ENCODE data around the gene COL25A1.

Gene COL25A1

DNA sequence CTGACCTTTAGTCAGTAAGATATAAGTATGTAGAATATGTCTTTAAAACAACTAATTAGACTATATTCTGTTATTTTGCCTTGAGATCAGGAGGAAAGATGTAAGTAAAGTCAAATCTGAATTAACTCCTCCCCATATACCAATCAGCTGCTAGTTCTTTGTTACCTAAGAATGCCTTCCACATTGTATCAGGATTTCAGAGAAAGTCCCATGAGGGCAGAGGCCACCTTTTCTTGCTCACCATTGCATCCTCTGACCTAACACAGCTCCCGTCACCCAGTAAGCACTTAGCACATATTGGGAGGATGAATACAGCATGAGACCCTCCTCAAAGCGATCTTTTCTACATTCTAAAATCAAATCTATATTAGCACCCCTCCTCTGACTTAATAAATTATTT lies 87.0 kb downstream of the COL25A1 start:
- TF ChIP-seq, protein P1, sequence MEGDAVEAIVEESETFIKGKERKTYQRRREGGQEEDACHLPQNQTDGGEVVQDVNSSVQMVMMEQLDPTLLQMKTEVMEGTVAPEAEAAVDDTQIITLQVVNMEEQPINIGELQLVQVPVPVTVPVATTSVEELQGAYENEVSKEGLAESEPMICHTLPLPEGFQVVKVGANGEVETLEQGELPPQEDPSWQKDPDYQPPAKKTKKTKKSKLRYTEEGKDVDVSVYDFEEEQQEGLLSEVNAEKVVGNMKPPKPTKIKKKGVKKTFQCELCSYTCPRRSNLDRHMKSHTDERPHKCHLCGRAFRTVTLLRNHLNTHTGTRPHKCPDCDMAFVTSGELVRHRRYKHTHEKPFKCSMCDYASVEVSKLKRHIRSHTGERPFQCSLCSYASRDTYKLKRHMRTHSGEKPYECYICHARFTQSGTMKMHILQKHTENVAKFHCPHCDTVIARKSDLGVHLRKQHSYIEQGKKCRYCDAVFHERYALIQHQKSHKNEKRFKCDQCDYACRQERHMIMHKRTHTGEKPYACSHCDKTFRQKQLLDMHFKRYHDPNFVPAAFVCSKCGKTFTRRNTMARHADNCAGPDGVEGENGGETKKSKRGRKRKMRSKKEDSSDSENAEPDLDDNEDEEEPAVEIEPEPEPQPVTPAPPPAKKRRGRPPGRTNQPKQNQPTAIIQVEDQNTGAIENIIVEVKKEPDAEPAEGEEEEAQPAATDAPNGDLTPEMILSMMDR (IDR thresholded peaks at IDR 0.05) = no peak
- no peaks in the 10 kb centered on the region for H3K4me1 ChIP-seq
- no peak overlapping the region for H3K27ac ChIP-seq
- no peak overlapping the region for H3K4me3 ChIP-seq (ENCODE audit: low read depth, low read length)
- no peak overlapping the region for H3K9ac ChIP-seq
- no peaks in the 10 kb centered on the region for H3K79me2 ChIP-seq
- H3K36me3 ChIP-seq (ENCODE audit: control insufficient read depth, insufficient read depth, low read length) = no peaks in the 10 kb centered on the region
- H3K4me2 ChIP-seq (ENCODE audit: low read length) = no peak overlapping the region
- no peaks in the 10 kb centered on the region for H3K9me3 ChIP-seq (ENCODE audit: control insufficient read depth, low read length)
- H2AFZ ChIP-seq = no peak overlapping the region
- H3K27me3 ChIP-seq (ENCODE audit: control insufficient read depth, insufficient read depth, low read length) = no peaks in the 10 kb centered on the region

DNA sequence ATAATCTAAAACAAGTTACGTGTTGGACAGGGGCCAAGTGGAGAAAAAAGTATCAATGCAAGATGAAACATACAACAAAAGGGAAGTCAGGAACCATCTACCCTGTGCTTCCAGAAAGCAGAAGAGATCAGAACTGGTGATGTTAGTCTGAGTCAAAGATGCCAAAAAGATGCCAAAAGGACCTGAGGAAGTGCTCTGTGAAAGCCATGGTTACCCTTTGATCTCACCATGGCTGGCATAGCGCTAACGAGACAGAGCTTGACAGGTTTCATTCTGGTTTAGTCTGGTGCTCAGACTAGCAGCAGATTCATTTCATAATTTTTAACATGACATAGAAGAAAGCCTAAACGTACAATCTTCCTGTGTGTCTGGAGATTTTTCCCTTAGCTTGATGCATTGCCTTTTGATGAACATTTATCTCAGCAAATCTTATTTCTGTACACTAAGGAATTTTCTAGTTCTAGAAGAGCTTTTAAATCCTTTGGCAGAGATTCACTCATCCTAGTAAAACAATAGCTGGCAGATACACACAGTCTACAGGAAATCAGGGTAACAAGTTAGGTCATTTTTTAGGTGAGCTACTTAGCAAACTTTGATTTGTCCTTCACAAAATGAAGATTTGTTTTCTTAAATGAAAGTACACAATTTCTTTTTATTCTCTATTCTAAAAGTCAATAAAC lies 87.7 kb downstream of the COL25A1 start:
- H3K4me1 ChIP-seq = no peaks in the 10 kb centered on the region
- no peaks in the 10 kb centered on the region for H3K27me3 ChIP-seq (ENCODE audit: control insufficient read depth, insufficient read depth, low read length)
- no peak overlapping the region for H3K4me2 ChIP-seq (ENCODE audit: low read length)
- H3K4me3 ChIP-seq (ENCODE audit: low read depth, low read length) = no peak overlapping the region
- TF ChIP-seq, protein P1 (IDR thresholded peaks at IDR 0.05) = no peak
- no peak overlapping the region for H3K9ac ChIP-seq
- H2AFZ ChIP-seq = no peak overlapping the region
- no peaks in the 10 kb centered on the region for H3K9me3 ChIP-seq (ENCODE audit: control insufficient read depth, low read length)
- no peak overlapping the region for H3K27ac ChIP-seq
- no peaks in the 10 kb centered on the region for H3K36me3 ChIP-seq (ENCODE audit: control insufficient read depth, insufficient read depth, low read length)
- no peaks in the 10 kb centered on the region for H3K79me2 ChIP-seq

DNA sequence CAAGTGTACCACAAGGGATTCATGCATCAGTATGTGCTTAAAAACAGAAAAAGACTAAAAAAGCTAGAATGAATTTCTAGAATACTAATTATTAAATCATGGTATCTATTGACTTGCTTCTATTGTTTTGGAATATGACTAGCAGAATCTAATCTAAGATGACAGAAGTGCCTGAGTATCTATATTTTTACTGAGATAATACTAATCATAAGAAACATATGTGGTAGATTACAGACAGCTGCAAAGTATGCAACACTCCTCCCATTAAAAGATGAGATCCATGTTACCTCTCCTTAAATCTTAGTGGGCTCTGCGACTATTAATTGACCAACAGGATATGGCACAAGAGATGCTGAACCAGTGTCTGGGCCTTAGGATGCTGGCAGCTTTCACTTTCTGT lies 89.4 kb downstream of the COL25A1 start:
- Histone ChIP-seq H3K9ac (no peak overlapping the region), H3K36me3 (ENCODE audit: control insufficient read depth, insufficient read depth, low read length) (no peaks in the 10 kb centered on the region), H3K27me3 (ENCODE audit: control insufficient read depth, insufficient read depth, low read length) (no peaks in the 10 kb centered on the region), H3K4me1 (no peaks in the 10 kb centered on the region), H3K4me2 (ENCODE audit: low read length) (no peak overlapping the region), H2AFZ (no peak overlapping the region), H3K9me3 (ENCODE audit: control insufficient read depth, low read length) (no peaks in the 10 kb centered on the region), H3K4me3 (ENCODE audit: low read depth, low read length) (no peak overlapping the region), H3K27ac (no peak overlapping the region), H3K79me2 (no peaks in the 10 kb centered on the region)
- TF ChIP-seq, protein P1 (IDR thresholded peaks at IDR 0.05) = no peak

GRCh38 chr4:109211671-109212070 lies 90.8 kb downstream of the COL25A1 start:
- Histone ChIP-seq H3K4me3 (ENCODE audit: low read depth, low read length) (no peak overlapping the region), H2AFZ (no peak overlapping the region), H3K79me2 (no peaks in the 10 kb centered on the region), H3K4me2 (ENCODE audit: low read length) (no peak overlapping the region), H3K36me3 (ENCODE audit: control insufficient read depth, insufficient read depth, low read length) (no peaks in the 10 kb centered on the region), H3K27ac (no peak overlapping the region), H3K9ac (no peak overlapping the region), H3K27me3 (ENCODE audit: control insufficient read depth, insufficient read depth, low read length) (no peaks in the 10 kb centered on the region), H3K4me1 (no peaks in the 10 kb centered on the region), H3K9me3 (ENCODE audit: control insufficient read depth, low read length) (no peaks in the 10 kb centered on the region)
- TF ChIP-seq, protein P1 (IDR thresholded peaks at IDR 0.05) = no peak

DNA sequence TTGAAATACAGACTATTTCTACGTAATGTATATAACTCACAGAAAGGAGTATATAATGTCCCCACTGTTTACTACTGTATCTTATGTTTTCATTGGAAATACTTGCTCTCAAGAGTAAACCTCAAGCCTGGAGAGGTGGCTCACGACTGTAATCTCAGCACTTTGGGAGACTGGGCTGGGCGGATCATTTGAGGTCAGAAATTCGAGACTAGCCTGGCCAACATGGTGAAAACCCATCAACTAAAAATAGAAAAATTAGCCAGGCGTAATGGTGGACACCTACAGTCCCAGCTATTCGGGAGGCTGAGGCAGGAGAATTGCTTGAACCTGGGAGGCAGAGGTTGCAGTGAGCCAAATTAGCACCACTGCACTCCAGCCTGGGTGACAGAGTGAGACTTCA lies 92.8 kb downstream of the COL25A1 start:
- Histone ChIP-seq H3K27ac (no peak overlapping the region), H3K9ac (no peak overlapping the region), H3K4me2 (ENCODE audit: low read length) (no peak overlapping the region), H3K4me3 (ENCODE audit: low read depth, low read length) (no peak overlapping the region), H3K4me1 (no peaks in the 10 kb centered on the region), H3K9me3 (ENCODE audit: control insufficient read depth, low read length) (no peaks in the 10 kb centered on the region), H3K27me3 (ENCODE audit: control insufficient read depth, insufficient read depth, low read length) (no peaks in the 10 kb centered on the region), H2AFZ (no peak overlapping the region), H3K79me2 (no peaks in the 10 kb centered on the region), H3K36me3 (ENCODE audit: control insufficient read depth, insufficient read depth, low read length) (no peaks in the 10 kb centered on the region)
- TF ChIP-seq, protein P1 (IDR thresholded peaks at IDR 0.05) = no peak

All from parathyroid adenoma (tissue), 2 donors.